Measurements from ENCODE around the gene MAB21L3.
"Not testable (repeated sequence)": the region's sequence is repeated elsewhere in the genome, so short reads cannot be mapped to it uniquely, and the experiment has no call there.

MAB21L3 gene

DNA sequence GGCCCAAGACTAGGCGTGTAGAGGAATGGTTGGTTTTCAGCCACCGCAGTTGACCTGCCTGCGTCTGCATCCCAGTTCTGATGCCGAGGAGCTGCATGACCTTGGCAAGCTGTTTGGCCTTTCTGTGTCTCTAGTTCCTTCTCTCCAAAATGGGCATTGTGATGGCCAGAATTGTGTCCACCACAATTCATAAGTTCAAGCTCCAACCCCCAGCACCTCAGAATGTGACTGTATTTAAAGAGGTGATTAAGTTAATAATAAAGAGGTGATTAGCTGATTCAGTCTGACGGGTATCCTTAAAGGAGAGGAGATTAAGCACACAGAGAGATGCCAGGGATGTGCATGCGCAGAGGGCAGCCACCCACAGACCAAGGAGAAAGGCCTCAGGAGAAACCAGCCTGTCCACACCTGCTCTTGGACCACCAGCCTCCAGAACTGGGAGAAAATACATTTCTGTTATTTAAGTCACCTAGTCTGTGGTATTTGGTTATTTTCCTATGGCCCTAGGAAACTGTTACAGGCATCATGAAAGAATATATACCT, 28.5 kb downstream of the MAB21L3 start:
- Histone ChIP-seq H3K9ac (ENCODE audit: low read depth, low read length) (no peak overlapping the region), H3K4me3 (ENCODE audit: low read depth, low read length) (no peak overlapping the region), H3K9me3 (ENCODE audit: control insufficient read depth, insufficient read depth, low read length) (peaks cover 13% of the 10 kb centered on the region), H3K27me3 (ENCODE audit: control insufficient read depth, insufficient read depth, low read length) (no peaks in the 10 kb centered on the region), H3K36me3 (ENCODE audit: control insufficient read depth, insufficient read depth, low read length) (no peaks in the 10 kb centered on the region), H3K27ac (ENCODE audit: low read depth, low read length) (no peak overlapping the region), H3K4me1 (ENCODE audit: control insufficient read depth, insufficient read depth, low read length) (no peaks in the 10 kb centered on the region)

DNA sequence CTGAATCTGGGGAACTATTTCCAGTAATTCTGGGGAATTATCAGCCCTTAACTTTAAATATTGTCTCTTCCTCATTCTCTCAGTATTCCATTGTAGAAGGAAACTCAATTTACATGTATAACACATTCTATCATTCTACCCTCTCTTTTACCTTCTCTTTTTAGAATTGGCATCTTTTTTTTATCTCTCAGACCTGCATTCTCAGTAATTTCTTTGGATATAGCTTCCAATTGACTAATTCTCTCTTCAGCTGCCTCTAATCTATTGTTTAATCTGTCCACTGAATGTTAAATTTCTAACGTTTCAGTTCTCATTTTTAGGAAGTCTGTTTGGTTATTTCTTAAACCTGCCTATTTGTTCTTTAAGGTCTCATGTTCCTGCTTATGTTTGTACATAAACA, 33.0 kb downstream of the MAB21L3 start:
- Histone ChIP-seq H3K27me3 (ENCODE audit: control insufficient read depth, insufficient read depth, low read length) (no peaks in the 10 kb centered on the region), H3K27ac (ENCODE audit: low read depth, low read length) (no peak overlapping the region), H3K4me1 (ENCODE audit: control insufficient read depth, insufficient read depth, low read length) (0 out of 2 replicates have a peak, but pooled peaks cover 5% of the 10 kb centered on the region), H3K9ac (ENCODE audit: low read depth, low read length) (no peak overlapping the region), H3K36me3 (ENCODE audit: control insufficient read depth, insufficient read depth, low read length) (no peaks in the 10 kb centered on the region), H3K4me3 (ENCODE audit: low read depth, low read length) (no peak overlapping the region), H3K9me3 (ENCODE audit: control insufficient read depth, insufficient read depth, low read length) (peaks cover 13% of the 10 kb centered on the region)

DNA sequence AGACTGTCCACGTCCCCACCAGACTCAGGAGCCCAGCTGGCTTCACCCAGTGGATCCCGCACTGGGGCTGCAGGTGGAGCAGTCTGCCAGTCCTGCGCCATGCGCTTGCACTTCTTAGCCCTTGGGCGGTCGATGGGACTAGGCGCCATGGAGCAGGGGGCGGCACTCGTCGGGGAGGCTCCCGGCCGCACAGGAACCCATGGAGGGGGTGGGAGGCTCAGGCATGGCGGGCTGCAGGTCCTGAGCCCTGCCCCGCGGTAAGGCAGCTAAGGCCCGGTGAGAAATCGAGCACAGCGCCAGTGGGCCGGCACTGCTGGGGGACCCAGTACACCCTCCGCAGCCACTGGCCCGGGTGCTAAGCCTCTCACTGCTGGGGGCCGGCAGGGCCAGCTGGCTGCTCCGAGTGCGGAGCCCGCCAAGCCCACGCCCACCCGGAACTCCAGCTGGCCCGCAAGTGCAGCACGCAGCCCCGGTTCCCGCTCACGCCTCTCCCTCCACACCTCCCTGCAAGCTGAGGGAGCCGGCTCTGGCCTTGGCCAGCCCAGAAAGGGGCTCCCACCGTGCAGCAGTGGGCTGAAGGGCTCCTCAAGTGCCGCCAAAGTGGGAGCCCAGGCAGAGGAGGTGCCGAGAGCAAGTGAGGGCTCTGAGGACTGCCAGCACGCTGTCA, 35.4 kb downstream of the MAB21L3 start:
- H3K36me3 ChIP-seq (ENCODE audit: control insufficient read depth, insufficient read depth, low read length); H3K9ac ChIP-seq (ENCODE audit: low read depth, low read length); H3K4me3 ChIP-seq (ENCODE audit: low read depth, low read length); H3K4me1 ChIP-seq (ENCODE audit: control insufficient read depth, insufficient read depth, low read length); H3K27ac ChIP-seq (ENCODE audit: low read depth, low read length); H3K27me3 ChIP-seq (ENCODE audit: control insufficient read depth, insufficient read depth, low read length): not testable (repeated sequence)
- peaks cover 13% of the 10 kb centered on the region for H3K9me3 ChIP-seq (ENCODE audit: control insufficient read depth, insufficient read depth, low read length)

DNA sequence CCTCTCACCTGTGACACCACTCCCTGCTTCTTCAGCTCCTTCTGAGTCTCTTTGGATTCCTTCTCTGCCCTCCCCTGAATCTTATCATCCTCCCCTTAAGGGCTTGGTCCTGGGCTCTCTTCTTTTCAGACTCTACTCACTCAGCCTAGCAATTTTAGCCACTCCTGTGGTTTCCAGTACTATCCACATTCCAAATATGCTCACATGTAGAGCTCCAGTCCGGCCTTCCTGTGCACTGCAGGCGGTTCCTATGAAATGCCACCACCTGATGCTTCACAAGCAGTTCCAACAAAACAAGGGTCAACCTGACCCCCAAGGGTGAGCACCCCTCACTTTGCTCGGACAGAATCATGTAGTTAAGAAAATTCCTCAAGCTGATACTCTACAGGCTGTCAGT, 35.9 kb downstream of the MAB21L3 start:
- no peak overlapping the region for H3K4me3 ChIP-seq (ENCODE audit: low read depth, low read length)
- peak overlapping the region; percentile 42 for H3K27ac ChIP-seq (ENCODE audit: low read depth, low read length)

DNA sequence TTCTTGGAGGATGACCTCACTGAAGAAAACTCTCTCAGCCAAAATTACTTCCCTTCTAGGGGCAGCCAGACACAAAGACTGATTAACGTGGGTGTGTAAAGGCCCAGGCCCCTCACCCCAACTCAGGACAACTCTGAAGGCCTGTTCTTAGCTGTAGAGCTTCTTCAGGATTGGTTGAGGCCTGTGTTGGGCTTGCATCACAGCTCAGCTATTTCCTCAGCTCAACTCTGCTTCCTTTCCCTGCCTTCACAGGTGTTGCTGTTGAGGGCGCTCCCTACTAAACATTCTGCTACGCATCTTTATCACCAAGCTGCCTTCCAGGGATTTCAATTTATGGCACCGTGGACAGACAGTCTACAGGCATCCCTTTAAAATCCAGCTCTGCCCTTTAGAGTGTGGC, 36.8 kb downstream of the MAB21L3 start:
- peaks cover 13% of the 10 kb centered on the region for H3K9me3 ChIP-seq (ENCODE audit: control insufficient read depth, insufficient read depth, low read length)
- no peak overlapping the region for H3K4me3 ChIP-seq (ENCODE audit: low read depth, low read length)
- H3K36me3 ChIP-seq (ENCODE audit: control insufficient read depth, insufficient read depth, low read length) = no peaks in the 10 kb centered on the region
- H3K27me3 ChIP-seq (ENCODE audit: control insufficient read depth, insufficient read depth, low read length) = peaks cover 10% of the 10 kb centered on the region
- H3K4me1 ChIP-seq (ENCODE audit: control insufficient read depth, insufficient read depth, low read length) = 0 out of 2 replicates have a peak, but pooled peaks cover 5% of the 10 kb centered on the region
- no peak overlapping the region for H3K27ac ChIP-seq (ENCODE audit: low read depth, low read length)
- H3K9ac ChIP-seq (ENCODE audit: low read depth, low read length) = no peak overlapping the region

More for the DNA sequence above, 35.9 kb downstream of the MAB21L3 start:
- H3K36me3 ChIP-seq (ENCODE audit: control insufficient read depth, insufficient read depth, low read length) = no peaks in the 10 kb centered on the region
- no peak overlapping the region for H3K9ac ChIP-seq (ENCODE audit: low read depth, low read length)
- H3K9me3 ChIP-seq (ENCODE audit: control insufficient read depth, insufficient read depth, low read length) = peaks cover 13% of the 10 kb centered on the region
- 0 out of 2 replicates have a peak, but pooled peaks cover 5% of the 10 kb centered on the region for H3K4me1 ChIP-seq (ENCODE audit: control insufficient read depth, insufficient read depth, low read length)
- H3K27me3 ChIP-seq (ENCODE audit: control insufficient read depth, insufficient read depth, low read length) = peaks cover 10% of the 10 kb centered on the region

DNA sequence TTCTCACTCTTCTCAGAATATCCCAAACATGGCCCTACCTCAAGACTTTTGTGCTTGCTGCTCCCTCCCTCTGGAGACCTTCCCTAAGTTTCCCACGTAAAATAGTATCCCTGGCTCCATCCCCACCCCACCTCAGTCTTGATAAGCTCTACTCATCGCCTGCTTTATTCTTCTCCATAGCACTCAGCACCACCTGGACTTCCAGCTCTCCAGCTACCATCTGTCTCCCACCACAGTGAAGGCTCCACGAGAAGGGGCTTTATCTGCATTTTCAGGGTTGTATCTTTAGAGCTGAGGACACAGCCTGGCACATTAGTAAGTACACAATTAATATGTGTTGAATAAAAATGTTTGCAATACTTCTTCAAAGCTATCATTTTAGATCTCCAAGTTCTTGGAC, 37.8 kb downstream of the MAB21L3 start:
- Histone ChIP-seq H3K9ac (ENCODE audit: low read depth, low read length) (no peak overlapping the region), H3K4me3 (ENCODE audit: low read depth, low read length) (no peak overlapping the region), H3K27ac (ENCODE audit: low read depth, low read length) (no peak overlapping the region), H3K4me1 (ENCODE audit: control insufficient read depth, insufficient read depth, low read length) (0 out of 2 replicates have a peak, but pooled peaks cover 5% of the 10 kb centered on the region), H3K27me3 (ENCODE audit: control insufficient read depth, insufficient read depth, low read length) (peaks cover 10% of the 10 kb centered on the region), H3K9me3 (ENCODE audit: control insufficient read depth, insufficient read depth, low read length) (peaks cover 6% of the 10 kb centered on the region), H3K36me3 (ENCODE audit: control insufficient read depth, insufficient read depth, low read length) (no peaks in the 10 kb centered on the region)

DNA sequence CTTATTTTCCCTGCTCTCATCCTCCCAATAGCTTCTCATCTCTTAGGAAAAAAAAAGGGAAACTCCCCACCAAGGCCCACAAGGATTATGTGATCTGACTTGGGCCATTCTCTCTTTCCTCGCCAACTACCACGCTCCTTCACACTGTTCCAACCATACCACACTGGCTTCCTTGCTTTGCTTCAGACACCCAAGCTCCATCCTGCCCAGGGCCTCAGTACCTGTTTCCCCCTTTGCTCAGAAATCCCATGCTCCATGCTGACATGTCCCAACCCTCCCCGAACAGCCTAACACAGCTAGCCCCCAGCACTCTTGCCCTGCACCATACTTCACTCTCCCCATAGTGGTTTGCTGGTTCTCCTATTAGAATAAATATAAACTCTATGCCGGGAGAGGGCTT, 39.2 kb downstream of the MAB21L3 start:
- H3K27me3 ChIP-seq (ENCODE audit: control insufficient read depth, insufficient read depth, low read length) = peaks cover 10% of the 10 kb centered on the region
- no peak overlapping the region for H3K9ac ChIP-seq (ENCODE audit: low read depth, low read length)
- H3K4me1 ChIP-seq (ENCODE audit: control insufficient read depth, insufficient read depth, low read length) = 0 out of 2 replicates have a peak, but pooled peaks cover 5% of the 10 kb centered on the region
- no peaks in the 10 kb centered on the region for H3K36me3 ChIP-seq (ENCODE audit: control insufficient read depth, insufficient read depth, low read length)
- H3K4me3 ChIP-seq (ENCODE audit: low read depth, low read length) = no peak overlapping the region
- H3K9me3 ChIP-seq (ENCODE audit: control insufficient read depth, insufficient read depth, low read length) = no peaks in the 10 kb centered on the region
- H3K27ac ChIP-seq (ENCODE audit: low read depth, low read length) = no peak overlapping the region

DNA sequence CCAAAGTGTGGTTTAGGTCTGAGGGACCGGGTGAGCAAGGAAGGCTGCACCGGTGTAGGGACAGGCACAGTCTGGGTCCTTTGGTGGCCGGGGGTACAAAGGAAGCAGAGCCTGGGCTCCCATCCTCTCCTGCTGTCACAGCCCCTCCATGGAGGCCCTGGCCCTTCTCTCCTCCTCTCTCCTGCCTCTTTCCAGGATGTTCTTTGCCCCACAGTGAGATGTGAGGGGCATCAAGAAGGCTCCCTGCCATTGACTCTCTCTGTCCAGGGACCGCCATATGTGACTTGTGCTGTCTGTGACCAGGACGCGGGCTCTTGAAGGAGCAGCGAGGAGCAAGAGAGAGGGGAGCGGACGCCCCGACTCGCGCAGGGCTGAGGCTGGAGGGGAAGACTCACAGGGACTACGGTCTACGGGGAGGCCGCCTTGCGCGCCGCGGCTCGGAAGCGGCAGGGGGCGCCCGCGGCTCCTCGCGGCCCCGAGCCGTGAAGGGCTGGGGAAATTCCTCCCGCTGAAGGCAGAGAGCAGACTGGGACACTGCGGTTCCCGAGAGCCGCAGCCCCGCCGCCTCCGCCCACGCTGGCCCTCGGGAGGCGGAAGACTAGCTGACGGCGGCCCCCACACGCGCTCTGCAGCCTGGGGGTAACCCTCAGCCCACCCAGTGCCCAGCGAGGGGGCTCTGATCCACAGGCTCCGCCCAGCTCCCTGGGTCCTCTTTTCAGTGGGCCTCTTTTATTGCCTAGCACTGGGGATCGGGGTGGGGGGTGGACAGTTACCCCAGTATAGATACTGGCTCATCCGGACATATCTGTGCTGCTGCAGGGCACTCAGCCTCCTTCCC, 40.8 kb downstream of the MAB21L3 start:
- Histone ChIP-seq H3K36me3 (ENCODE audit: control insufficient read depth, insufficient read depth, low read length) (no peaks in the 10 kb centered on the region), H3K4me3 (ENCODE audit: low read depth, low read length) (peak overlapping the region; percentile 59), H3K4me1 (ENCODE audit: control insufficient read depth, insufficient read depth, low read length) (0 out of 2 replicates have a peak, but pooled peaks cover 5% of the 10 kb centered on the region), H3K9ac (ENCODE audit: low read depth, low read length) (no peak overlapping the region), H3K27me3 (ENCODE audit: control insufficient read depth, insufficient read depth, low read length) (peaks cover 13% of the 10 kb centered on the region), H3K9me3 (ENCODE audit: control insufficient read depth, insufficient read depth, low read length) (no peaks in the 10 kb centered on the region), H3K27ac (ENCODE audit: low read depth, low read length) (no peak overlapping the region)

DNA sequence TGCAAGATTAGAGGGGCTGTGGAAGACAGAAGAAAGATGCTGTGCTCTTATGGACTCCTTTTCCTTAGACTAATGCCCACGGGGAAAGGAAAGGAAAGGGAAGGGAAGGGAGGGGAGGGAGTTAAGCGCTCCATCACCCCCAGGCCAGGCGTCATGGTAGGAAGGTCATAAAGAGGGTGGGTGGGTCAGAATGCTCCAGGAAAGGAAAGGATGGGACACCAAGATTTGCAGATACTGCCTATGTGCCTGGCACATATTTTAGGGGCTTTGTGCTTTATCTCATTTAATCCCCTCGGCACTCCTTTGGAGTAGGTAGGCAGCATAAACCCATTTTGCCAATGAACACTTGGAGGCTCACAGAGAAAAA, 41.4 kb downstream of the MAB21L3 start:
- Histone ChIP-seq H3K36me3 (ENCODE audit: control insufficient read depth, insufficient read depth, low read length) (no peaks in the 10 kb centered on the region), H3K27me3 (ENCODE audit: control insufficient read depth, insufficient read depth, low read length) (peaks cover 13% of the 10 kb centered on the region), H3K4me1 (ENCODE audit: control insufficient read depth, insufficient read depth, low read length) (0 out of 2 replicates have a peak, but pooled peaks cover 5% of the 10 kb centered on the region), H3K4me3 (ENCODE audit: low read depth, low read length) (peak overlapping the region; percentile 59), H3K9me3 (ENCODE audit: control insufficient read depth, insufficient read depth, low read length) (no peaks in the 10 kb centered on the region), H3K27ac (ENCODE audit: low read depth, low read length) (no peak overlapping the region), H3K9ac (ENCODE audit: low read depth, low read length) (no peak overlapping the region)

DNA sequence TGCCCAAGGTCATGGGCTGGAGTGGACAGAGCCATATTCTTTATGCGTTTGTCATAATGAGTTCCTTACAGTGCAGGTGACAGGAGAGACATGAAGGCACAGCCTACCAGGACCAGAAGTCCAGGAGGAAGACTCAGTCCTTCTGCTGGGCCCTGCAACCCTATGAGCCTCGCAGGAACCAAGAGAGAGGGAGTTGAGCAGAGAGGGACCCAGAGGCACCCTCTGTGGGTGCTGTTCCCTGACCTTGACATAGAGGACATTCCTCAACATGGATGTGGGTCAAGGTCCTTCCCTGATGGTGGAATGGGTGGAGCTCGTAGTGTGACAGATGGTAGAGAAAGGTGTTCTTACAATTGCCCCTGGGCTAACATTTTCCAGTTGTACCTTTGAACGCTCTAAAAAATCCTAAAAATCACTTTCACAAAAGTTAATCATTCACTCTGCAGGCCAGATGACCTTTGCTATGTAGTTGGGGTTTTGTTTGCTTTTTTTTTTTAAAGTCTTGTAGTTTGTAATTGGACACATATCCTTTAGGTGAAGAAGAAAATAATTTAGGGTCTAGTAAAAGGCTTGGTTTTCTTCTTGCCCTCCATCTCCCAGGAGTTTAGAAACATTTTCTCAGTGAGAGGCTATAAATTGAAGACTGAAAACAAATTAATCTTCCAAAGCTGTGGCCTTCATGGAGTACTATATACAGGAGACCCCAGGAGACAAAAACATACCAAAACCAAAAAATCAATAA, 41.9 kb downstream of the MAB21L3 start:
- H3K27ac ChIP-seq (ENCODE audit: low read depth, low read length) = no peak overlapping the region

More for the DNA sequence above, 41.9 kb downstream of the MAB21L3 start:
- Histone ChIP-seq H3K4me3 (ENCODE audit: low read depth, low read length) (no peak overlapping the region), H3K27me3 (ENCODE audit: control insufficient read depth, insufficient read depth, low read length) (peaks cover 13% of the 10 kb centered on the region), H3K9me3 (ENCODE audit: control insufficient read depth, insufficient read depth, low read length) (no peaks in the 10 kb centered on the region), H3K9ac (ENCODE audit: low read depth, low read length) (no peak overlapping the region), H3K4me1 (ENCODE audit: control insufficient read depth, insufficient read depth, low read length) (0 out of 2 replicates have a peak, but pooled peaks cover under 1% of the 10 kb centered on the region), H3K36me3 (ENCODE audit: control insufficient read depth, insufficient read depth, low read length) (no peaks in the 10 kb centered on the region)
